WERI-Rb-1 (cell line): ENCODE results near the gene LPAR1.

Source experiments
- DNase-seq: peaks from one replicate; pipeline ENCODE4 v3.0.0-alpha.2; 2020
- H3K27ac ChIP-seq: fragments of 250-450 bp; sonication (Bioruptor Pico); 2 replicates; pipeline ENCODE4 v1.5.1; 2020; ENCODE audit warnings: mild to moderate bottlenecking, moderate library complexity
- H3K27me3 ChIP-seq: fragments of 250-450 bp; sonication (Bioruptor Pico); 2 replicates; pipeline ENCODE4 v1.5.1; 2021; ENCODE audit warnings: mild to moderate bottlenecking, low read depth, moderate library complexity; ENCODE audit not compliant: insufficient read depth, severe bottlenecking
- H3K36me3 ChIP-seq: fragments of 250-450 bp; sonication (Bioruptor Pico); 2 replicates; pipeline ENCODE4 v1.5.1; 2020; ENCODE audit warnings: mild to moderate bottlenecking, moderate library complexity
- H3K4me3 ChIP-seq: 2 replicates; pipeline ENCODE4 v1.5.1; 2011; ENCODE audit warnings: low read depth, mild to moderate bottlenecking, control low read depth, low read length
- H3K9me3 ChIP-seq: fragments of 250-450 bp; sonication (Bioruptor Pico); 2 replicates; pipeline ENCODE4 v1.5.1; 2021; ENCODE audit warnings: mild to moderate bottlenecking, moderate library complexity; ENCODE audit not compliant: severe bottlenecking
- TF ChIP-seq, protein P1 (sequence below): IDR thresholded peaks from 2 replicates; pipeline ENCODE4 v1.5.1; 2011; ENCODE audit warnings: low read depth, mild to moderate bottlenecking, control low read depth, inconsistent platforms, low read length

LPAR1 gene

DNA sequence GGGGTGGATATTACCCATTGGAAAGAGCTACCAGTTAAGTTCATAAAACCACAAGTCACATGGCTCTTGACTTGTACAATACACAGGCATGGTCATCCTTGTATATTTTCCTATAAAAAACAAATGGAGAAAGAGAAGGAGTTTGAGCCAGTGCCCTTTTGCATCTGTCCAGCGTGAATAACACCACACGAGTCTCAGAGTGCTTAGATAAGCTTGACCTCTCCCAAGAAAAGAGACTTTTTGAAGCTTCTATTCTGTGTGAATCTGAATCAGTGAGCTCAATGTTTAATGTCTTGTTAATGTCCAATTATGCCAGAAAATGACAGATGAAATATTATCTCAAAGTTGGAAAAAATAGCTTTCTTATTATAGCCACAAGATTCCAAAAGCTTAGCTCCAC lies 30.9 kb upstream of the LPAR1 start:
- TF ChIP-seq, protein P1, sequence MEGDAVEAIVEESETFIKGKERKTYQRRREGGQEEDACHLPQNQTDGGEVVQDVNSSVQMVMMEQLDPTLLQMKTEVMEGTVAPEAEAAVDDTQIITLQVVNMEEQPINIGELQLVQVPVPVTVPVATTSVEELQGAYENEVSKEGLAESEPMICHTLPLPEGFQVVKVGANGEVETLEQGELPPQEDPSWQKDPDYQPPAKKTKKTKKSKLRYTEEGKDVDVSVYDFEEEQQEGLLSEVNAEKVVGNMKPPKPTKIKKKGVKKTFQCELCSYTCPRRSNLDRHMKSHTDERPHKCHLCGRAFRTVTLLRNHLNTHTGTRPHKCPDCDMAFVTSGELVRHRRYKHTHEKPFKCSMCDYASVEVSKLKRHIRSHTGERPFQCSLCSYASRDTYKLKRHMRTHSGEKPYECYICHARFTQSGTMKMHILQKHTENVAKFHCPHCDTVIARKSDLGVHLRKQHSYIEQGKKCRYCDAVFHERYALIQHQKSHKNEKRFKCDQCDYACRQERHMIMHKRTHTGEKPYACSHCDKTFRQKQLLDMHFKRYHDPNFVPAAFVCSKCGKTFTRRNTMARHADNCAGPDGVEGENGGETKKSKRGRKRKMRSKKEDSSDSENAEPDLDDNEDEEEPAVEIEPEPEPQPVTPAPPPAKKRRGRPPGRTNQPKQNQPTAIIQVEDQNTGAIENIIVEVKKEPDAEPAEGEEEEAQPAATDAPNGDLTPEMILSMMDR, result no peak
- Histone ChIP-seq H3K4me3 (no peak overlapping the region), H3K27ac (no peak overlapping the region), H3K9me3 (no peaks in the 10 kb centered on the region), H3K27me3 (peaks cover 89% of the 10 kb centered on the region), H3K36me3 (no peaks in the 10 kb centered on the region)
- DNase-seq, result no peak

DNA sequence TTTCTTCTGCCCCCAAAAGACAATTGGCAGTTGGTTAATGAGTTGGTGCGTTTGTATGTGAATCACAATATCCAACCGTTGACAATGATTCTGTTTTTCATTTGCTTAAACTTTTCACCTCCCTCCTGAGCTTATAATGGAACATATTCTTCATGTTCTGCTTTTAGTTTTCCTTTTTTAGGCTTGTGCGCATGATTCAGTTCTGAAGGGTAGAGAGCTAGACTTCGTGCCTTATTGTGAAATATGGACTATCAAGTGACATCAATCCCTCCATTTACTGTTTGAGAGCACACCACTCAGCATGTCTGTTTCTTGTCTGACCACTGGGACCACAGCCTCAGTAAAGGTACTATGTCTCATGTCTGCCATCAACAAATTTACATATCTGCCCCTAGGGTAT lies 30.5 kb upstream of the LPAR1 start:
- TF ChIP-seq, protein P1, result no peak
- no peak for DNase-seq

DNA sequence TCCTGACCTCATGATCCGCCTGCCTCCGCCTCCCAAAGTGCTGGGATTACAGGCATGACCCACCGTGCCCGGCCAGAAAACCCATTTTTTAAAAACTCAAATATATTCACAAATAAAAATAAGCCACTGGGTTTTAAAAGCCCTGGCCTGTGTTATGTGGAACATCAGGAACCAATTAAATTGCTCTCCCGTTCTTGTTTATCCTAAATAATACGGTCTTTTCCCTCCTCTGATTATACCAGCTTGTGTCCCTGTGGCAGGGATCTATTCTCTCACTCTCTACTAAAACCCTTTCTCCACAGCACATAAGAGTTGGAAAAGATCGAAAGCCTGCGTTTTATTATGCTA lies 30.1 kb upstream of the LPAR1 start:
- Histone ChIP-seq H3K4me3 (no peak overlapping the region), H3K27ac (no peak overlapping the region), H3K36me3 (no peaks in the 10 kb centered on the region), H3K9me3 (no peaks in the 10 kb centered on the region), H3K27me3 (peaks cover 92% of the 10 kb centered on the region)
- DNase-seq, result no peak
- TF ChIP-seq, protein P1, result no peak

More for the DNA sequence above, 30.5 kb upstream of the LPAR1 start:
- Histone ChIP-seq H3K4me3 (no peak overlapping the region), H3K27me3 (peaks cover 92% of the 10 kb centered on the region), H3K9me3 (no peaks in the 10 kb centered on the region), H3K36me3 (no peaks in the 10 kb centered on the region), H3K27ac (no peak overlapping the region)

DNA sequence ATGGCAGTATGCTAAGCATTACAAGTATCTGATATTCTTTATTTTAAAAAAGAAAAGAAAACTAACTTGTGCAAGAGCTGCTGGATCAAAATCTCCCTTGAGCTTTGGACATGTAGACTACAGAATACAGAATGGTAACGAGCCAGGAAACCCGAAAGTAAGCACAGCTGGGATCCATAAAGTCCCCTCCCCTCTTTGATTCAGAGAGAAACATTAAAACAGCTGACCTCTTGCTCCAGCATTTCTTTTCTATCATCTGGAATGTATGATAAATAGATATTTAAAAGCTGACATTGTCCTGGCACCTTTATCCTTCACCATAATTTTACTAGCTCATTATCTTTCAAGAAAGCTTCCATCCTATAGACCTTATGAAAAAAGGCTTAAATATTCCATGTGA lies 28.2 kb upstream of the LPAR1 start:
- TF ChIP-seq, protein P1, result no peak
- no peak overlapping the region for H3K4me3 ChIP-seq
- no peak for DNase-seq
- H3K27me3 ChIP-seq, result peaks cover 91% of the 10 kb centered on the region
- H3K9me3 ChIP-seq, result no peaks in the 10 kb centered on the region
- no peak overlapping the region for H3K27ac ChIP-seq
- no peaks in the 10 kb centered on the region for H3K36me3 ChIP-seq

DNA sequence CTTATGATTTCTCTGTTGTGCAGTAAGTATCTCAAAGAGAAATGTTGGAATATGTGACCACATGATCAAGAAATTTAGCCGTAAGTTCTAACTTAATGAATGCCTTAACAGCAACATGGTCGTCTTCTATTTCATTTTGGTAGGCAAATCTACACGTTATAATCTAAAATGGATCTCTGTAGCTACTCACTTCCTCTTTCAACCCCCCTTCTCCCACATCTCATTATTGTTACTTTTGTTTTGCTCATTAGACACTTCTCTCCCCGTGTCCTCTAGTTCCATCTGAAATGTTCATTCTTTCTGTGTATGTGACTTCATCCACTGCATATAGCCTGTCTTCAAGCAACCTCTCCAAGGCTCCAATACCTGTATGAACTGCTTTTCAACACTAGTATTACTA lies 27.1 kb upstream of the LPAR1 start:
- Histone ChIP-seq H3K9me3 (no peaks in the 10 kb centered on the region), H3K36me3 (no peaks in the 10 kb centered on the region), H3K4me3 (no peak overlapping the region), H3K27ac (no peak overlapping the region), H3K27me3 (peaks cover 94% of the 10 kb centered on the region)
- DNase-seq, result no peak
- TF ChIP-seq, protein P1, result no peak

DNA sequence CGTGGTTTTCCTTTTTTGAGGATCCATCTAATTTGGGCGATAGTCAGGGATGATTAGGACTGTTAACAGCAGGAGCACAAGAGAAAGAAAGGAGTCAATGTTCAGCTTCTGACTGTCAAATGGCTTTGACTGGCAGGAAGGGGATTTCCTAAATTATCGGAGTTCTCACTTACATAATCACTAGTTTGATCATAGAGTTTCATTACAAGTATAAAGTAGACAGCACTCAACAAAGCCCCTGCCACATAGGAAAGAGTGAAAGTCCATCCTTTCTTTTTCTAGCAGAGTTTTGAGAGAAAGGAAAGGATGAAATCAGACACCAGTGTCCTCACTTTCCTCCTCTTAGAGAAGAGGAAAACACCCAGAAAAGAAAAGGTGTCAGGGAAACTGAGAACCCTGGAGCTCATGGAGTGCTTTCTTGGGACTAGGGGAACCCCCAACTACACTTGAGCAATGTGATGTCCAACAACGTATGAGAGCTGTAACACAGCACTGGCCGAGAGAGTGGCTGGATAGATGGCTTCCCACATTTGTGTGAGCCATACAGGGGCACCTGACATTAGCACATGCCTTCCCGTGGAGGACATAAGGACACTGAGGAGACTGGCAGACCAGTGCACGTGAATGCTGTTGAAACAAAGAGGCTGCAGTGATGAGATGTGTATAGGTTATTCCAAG lies 26.0 kb upstream of the LPAR1 start:
- H3K9me3 ChIP-seq, result no peaks in the 10 kb centered on the region

More for the DNA sequence above, 26.0 kb upstream of the LPAR1 start:
- Histone ChIP-seq H3K27ac (no peak overlapping the region), H3K36me3 (no peaks in the 10 kb centered on the region), H3K27me3 (peaks cover 94% of the 10 kb centered on the region), H3K4me3 (no peak overlapping the region)
- TF ChIP-seq, protein P1, result no peak
- no peak for DNase-seq
